ENCODE measurements around the gene OR6Y1.

The OR6Y1 gene

GRCh38 chr1:158507511-158507910 lies 46.7 kb downstream of the OR6Y1 start:
- no peak for DNase-seq (ENCODE audit: extremely low read depth, low read depth)
- TF ChIP-seq CTCF (IDR thresholded peaks at IDR 0.05; ENCODE audit: low read depth, low read length), result no peak

GRCh38 chr1:158506369-158506987 lies 47.7 kb downstream of the OR6Y1 start:
- peak; percentile 41 for TF ChIP-seq CTCF (IDR thresholded peaks at IDR 0.05; ENCODE audit: low read depth, low read length)
- no peak for DNase-seq (ENCODE audit: extremely low read depth, low read depth)

- no peak for DNase-seq (ENCODE audit: extremely low read depth, low read depth)
- TF ChIP-seq CTCF (IDR thresholded peaks at IDR 0.05; ENCODE audit: low read depth, low read length), result no peak
Measured at GRCh38 chr1:158496374-158496773, 57.8 kb downstream of the OR6Y1 start.

- DNase-seq (ENCODE audit: extremely low read depth, low read depth), result no peak
- TF ChIP-seq CTCF (IDR thresholded peaks at IDR 0.05; ENCODE audit: low read depth, low read length), result no peak
Measured at GRCh38 chr1:158494796-158495195, 59.4 kb downstream of the OR6Y1 start.
